Activated T-cell treated with anti-CD3 and anti-CD28 coated beads, Interleukin-2, amount 50 U/mL, for 1 hour (primary cell): ENCODE measurements around the gene MYO15B.

Source experiments
- DNase-seq: peaks from one replicate; pipeline ENCODE4 v3.0.0-alpha.2; 2020

MYO15B gene

GRCh38 chr17:75642784-75643642 is 55.4 kb downstream of the MYO15B start:
- no peak for DNase-seq

- no peak for DNase-seq
These were observed 56.0 kb downstream of the MYO15B start for GRCh38 chr17:75643643-75644017.

GRCh38 chr17:75645501-75645888 is 57.9 kb downstream of the MYO15B start:
- DNase-seq, result no peak

GRCh38 chr17:75645889-75646637 is 58.5 kb downstream of the MYO15B start:
- no peak for DNase-seq

- no peak for DNase-seq
These were observed 59.0 kb downstream of the MYO15B start for GRCh38 chr17:75646638-75646992.

- DNase-seq, result no peak
These were observed 59.5 kb downstream of the MYO15B start for GRCh38 chr17:75647061-75647460.

- no peak for DNase-seq
These were observed 60.3 kb downstream of the MYO15B start for GRCh38 chr17:75647921-75648320.

- DNase-seq, result no peak
These were observed 62.1 kb downstream of the MYO15B start for GRCh38 chr17:75649687-75650086.

- DNase-seq, result no peak
These were observed 63.3 kb downstream of the MYO15B start for GRCh38 chr17:75650874-75651273.

- no peak for DNase-seq
These were observed 64.7 kb downstream of the MYO15B start for GRCh38 chr17:75652341-75652740.

- DNase-seq, result peak; percentile 29
These were observed 65.4 kb downstream of the MYO15B start for GRCh38 chr17:75652934-75653549.

- DNase-seq, result no peak
These were observed 66.6 kb downstream of the MYO15B start for GRCh38 chr17:75654176-75654575.

GRCh38 chr17:75658237-75658636 is 70.6 kb downstream of the MYO15B start:
- no peak for DNase-seq

GRCh38 chr17:75661531-75661930 is 73.9 kb downstream of the MYO15B start:
- no peak for DNase-seq

GRCh38 chr17:75662511-75662910 is 74.9 kb downstream of the MYO15B start:
- no peak for DNase-seq

- no peak for DNase-seq
These were observed 76.5 kb downstream of the MYO15B start for GRCh38 chr17:75664099-75664549.

GRCh38 chr17:75665981-75666380 is 78.4 kb downstream of the MYO15B start:
- no peak for DNase-seq

- peak; percentile 98 for DNase-seq
These were observed 79.6 kb downstream of the MYO15B start, which contains the start of the genes RECQL5 and SAP30BP for GRCh38 chr17:75666959-75667790. TSS of gene RECQL5 (minus strand) at chr17:75667154. CDS start at chr17:75666557, 597 bp downstream. TSS of gene SAP30BP (plus strand) at chr17:75667338. CDS start at chr17:75667373, 35 bp downstream.

- no peak for DNase-seq
These were observed 80.2 kb downstream of the MYO15B start for GRCh38 chr17:75667825-75668224.

GRCh38 chr17:75668489-75668888 is 80.9 kb downstream of the MYO15B start:
- no peak for DNase-seq

- no peak for DNase-seq
These were observed 83.3 kb downstream of the MYO15B start for GRCh38 chr17:75670868-75671267.

GRCh38 chr17:75672011-75672410 is 84.4 kb downstream of the MYO15B start:
- DNase-seq, result no peak

GRCh38 chr17:75673487-75673886 is 85.9 kb downstream of the MYO15B start:
- no peak for DNase-seq
